NCI-H1694 treated with DMSO at 0.1 percent for 48 hours (cell line): ENCODE measurements around the gene RAD52.

Experiments
- DNase-seq: peaks from one replicate; lab custom pipeline; 2025; lab: John Stamatoyannopoulos, UW

The RAD52 gene

DNA sequence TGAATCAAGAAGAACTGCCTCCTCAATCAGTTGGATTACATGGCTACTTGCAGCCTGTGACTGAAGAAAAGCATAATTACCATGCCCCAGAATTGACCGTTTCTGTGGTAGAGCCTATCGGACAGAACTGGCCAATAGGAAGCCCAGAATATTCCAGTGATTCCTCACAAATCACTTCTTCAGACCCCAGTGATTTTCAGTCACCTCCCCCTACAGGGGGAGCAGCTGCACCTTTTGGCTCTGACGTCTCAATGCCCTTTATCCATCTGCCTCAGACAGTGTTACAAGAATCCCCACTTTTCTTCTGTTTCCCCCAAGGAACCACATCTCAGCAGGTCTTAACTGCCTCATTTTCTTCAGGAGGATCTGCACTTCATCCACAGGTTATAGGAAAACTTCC, 80.8 kb downstream of the RAD52 start:
- no peak for DNase-seq

DNA sequence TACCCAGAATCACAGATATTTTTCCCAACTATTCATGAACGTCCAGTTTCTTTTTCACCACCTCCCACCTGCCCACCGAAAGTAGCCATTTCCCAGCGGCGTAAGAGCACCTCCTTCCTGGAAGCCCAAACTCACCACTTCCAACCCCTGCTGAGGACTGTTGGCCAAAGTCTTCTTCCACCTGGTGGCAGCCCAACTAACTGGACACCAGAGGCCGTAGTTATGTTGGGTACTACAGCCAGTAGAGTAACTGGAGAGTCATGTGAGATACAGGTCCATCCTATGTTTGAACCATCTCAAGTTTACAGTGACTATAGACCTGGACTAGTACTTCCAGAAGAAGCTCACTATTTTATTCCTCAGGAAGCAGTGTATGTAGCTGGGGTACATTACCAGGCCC, 81.6 kb downstream of the RAD52 start:
- no peak for DNase-seq

DNA sequence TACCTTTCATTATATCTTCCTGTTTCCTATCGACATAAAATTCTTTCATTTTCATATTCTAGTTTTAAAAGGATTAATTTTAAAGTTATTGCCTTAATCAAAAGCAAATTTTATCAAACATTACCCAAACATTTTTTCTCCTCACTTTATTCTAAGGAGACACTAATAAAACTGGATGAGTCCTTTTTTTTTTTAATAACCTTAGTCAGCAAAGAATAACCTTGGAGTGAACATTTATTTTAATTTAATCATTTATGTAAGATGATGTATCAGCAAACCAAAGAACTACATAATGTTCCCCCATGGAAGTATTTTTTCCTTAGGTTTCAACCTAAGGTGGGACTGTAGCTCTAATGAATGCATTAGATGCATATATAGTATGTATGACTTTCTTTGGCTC, 83.9 kb downstream of the RAD52 start:
- DNase-seq, result no peak

DNA sequence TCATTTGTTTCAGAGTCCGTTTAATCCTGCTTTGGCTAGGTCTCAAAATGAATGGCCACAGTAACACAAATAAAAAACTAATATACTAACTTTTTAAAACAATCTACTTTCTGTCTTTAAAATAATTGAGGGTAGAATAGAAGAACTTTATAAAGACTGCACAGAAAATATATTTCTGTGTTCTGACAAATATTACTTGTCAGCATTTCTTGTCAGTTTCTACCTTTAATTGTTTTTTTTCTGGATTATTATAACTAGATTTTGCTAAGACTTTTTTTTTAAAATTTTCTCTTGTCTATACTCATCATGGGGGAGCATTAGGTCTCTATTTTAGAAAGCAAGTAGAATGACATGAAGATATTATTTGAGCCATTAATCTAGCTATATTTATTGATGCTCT, 86.2 kb downstream of the RAD52 start:
- DNase-seq, result no peak

DNA sequence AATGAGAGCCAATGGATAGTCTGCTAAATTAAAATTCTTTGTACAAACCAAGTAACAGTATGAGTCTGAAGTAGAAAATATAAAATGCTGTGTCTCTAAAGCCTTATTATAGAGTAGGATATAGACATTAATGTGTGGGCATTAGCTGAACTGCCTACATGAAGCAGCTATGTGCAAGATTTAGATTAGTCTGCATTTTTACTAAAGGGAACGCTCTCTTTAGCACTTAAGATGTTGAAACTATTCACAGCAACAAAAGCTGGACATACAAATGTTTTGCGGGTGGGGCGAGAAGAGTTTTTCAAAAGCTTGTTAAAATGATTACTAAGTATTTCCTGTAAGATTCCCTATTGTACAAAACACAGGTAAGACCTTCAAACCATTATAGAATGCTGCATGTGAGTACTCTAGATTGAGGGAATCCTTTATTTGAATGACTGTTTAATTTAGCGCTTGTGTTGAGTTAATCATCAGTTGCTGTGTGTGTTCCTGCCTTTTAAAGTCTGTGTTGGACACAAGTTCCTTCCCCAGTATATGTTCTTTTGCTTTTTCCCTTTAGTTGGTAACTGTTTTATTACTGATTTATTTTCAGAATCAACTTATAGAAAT, 87.1 kb downstream of the RAD52 start:
- no peak for DNase-seq
